ENCODE results near the gene HDAC4.
"Not testable (repeated sequence)": the region's sequence is repeated elsewhere in the genome, so short reads cannot be mapped to it uniquely, and the experiment has no call there.

The HDAC4 gene

GRCh38 chr2:239038773-239039478, 361.9 kb downstream of the HDAC4 start:
- Histone ChIP-seq H3K9me2 (ENCODE audit: low read depth, low read length) (no peaks in the 10 kb centered on the region), H3K9me3 (ENCODE audit: low read length) (no peaks in the 10 kb centered on the region), H2AFZ (ENCODE audit: low read length) (no peak overlapping the region), H3K4me3 (ENCODE audit: low read depth, low read length, poor library complexity, severe bottlenecking) (no peak overlapping the region), H3K9ac (ENCODE audit: low read length) (no peak overlapping the region), H4K20me1 (ENCODE audit: insufficient read depth, low read length) (no peaks in the 10 kb centered on the region), H3K4me1 (ENCODE audit: insufficient read depth, low read length, severe bottlenecking) (no peaks in the 10 kb centered on the region), H3K36me3 (ENCODE audit: insufficient read depth, low read length) (no peaks in the 10 kb centered on the region), H3K27ac (ENCODE audit: low read depth, low read length, poor library complexity, severe bottlenecking) (no peak overlapping the region), H3K4me2 (ENCODE audit: low read length) (no peak overlapping the region), H3F3A (ENCODE audit: insufficient read depth, low read length) (no peaks in the 10 kb centered on the region), H3K27me3 (ENCODE audit: insufficient read depth, low read length) (no peaks in the 10 kb centered on the region; the same call in 1 of the 2 replicates), H3K79me2 (ENCODE audit: insufficient read depth, low read length) (no peaks in the 10 kb centered on the region)
- no peak for TF ChIP-seq EZH2 (IDR thresholded peaks at IDR 0.05; ENCODE audit: borderline replicate concordance, low read length)
- no peak for TF ChIP-seq CTCF (IDR thresholded peaks at IDR 0.05; ENCODE audit: low read length)

DNA sequence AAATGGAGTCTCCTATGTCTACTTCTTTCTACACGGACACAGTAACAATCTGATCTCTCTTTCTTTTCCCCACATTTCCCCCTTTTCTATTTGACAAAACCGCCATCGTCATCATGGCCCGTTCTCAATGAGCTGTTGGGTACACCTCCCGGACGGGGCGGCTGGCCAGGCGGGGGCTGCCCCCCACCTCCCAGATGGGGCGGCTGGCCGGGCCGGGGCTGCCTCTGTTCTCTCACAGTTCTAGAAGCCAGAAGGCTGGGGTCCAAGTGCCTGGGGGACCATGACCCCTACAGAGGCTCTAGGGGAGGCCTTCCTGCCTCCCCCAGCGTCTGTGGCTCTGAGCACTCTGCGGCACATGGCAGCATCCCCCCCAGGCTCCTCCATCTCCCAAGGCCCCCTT, 362.5 kb downstream of the HDAC4 start:
- H4K20me1 ChIP-seq (ENCODE audit: insufficient read depth, low read length); H3K4me1 ChIP-seq (ENCODE audit: insufficient read depth, low read length, severe bottlenecking); H3K9me3 ChIP-seq (ENCODE audit: low read length); H2AFZ ChIP-seq (ENCODE audit: low read length); H3K9me2 ChIP-seq (ENCODE audit: low read depth, low read length); H3K36me3 ChIP-seq (ENCODE audit: insufficient read depth, low read length); H3K27me3 ChIP-seq (ENCODE audit: insufficient read depth, low read length); H3K4me2 ChIP-seq (ENCODE audit: low read length); H3K27ac ChIP-seq (ENCODE audit: low read depth, low read length, poor library complexity, severe bottlenecking); H3F3A ChIP-seq (ENCODE audit: insufficient read depth, low read length); H3K4me3 ChIP-seq (ENCODE audit: low read depth, low read length, poor library complexity, severe bottlenecking); H3K9ac ChIP-seq (ENCODE audit: low read length); H3K79me2 ChIP-seq (ENCODE audit: insufficient read depth, low read length): not testable (repeated sequence)

GRCh38 chr2:239037559-239037910, 363.3 kb downstream of the HDAC4 start:
- H2AFZ ChIP-seq (ENCODE audit: low read length), result no peak overlapping the region
- no peak overlapping the region for H3K4me2 ChIP-seq (ENCODE audit: low read length)
- H3K9me2 ChIP-seq (ENCODE audit: low read depth, low read length), result no peaks in the 10 kb centered on the region
- no peaks in the 10 kb centered on the region for H3K4me1 ChIP-seq (ENCODE audit: insufficient read depth, low read length, severe bottlenecking)
- no peak overlapping the region for H3K4me3 ChIP-seq (ENCODE audit: low read depth, low read length, poor library complexity, severe bottlenecking)
- H3K79me2 ChIP-seq (ENCODE audit: insufficient read depth, low read length), result no peaks in the 10 kb centered on the region
- no peaks in the 10 kb centered on the region for H4K20me1 ChIP-seq (ENCODE audit: insufficient read depth, low read length)
- H3K27me3 ChIP-seq (ENCODE audit: insufficient read depth, low read length), result no peaks in the 10 kb centered on the region; the same call in 1 of the 2 replicates
- H3K27ac ChIP-seq (ENCODE audit: low read depth, low read length, poor library complexity, severe bottlenecking), result no peak overlapping the region
- TF ChIP-seq EZH2 (IDR thresholded peaks at IDR 0.05; ENCODE audit: borderline replicate concordance, low read length) (no peak), CTCF (IDR thresholded peaks at IDR 0.05; ENCODE audit: low read length) (no peak)
- no peak overlapping the region for H3K9ac ChIP-seq (ENCODE audit: low read length)
- no peaks in the 10 kb centered on the region for H3K36me3 ChIP-seq (ENCODE audit: insufficient read depth, low read length)
- no peaks in the 10 kb centered on the region for H3F3A ChIP-seq (ENCODE audit: insufficient read depth, low read length)
- no peaks in the 10 kb centered on the region for H3K9me3 ChIP-seq (ENCODE audit: low read length)
